H1 (cell line): ENCODE measurements around the gene RBM17. TPM values are rescaled to one million over a fixed set of nuclear protein-coding genes. Genes with fewer than 3 reads are reported as not detected.

Experiments used
- CEBPB ChIP-seq: IDR thresholded peaks from 2 replicates; pipeline ENCODE4 v1.6.1; 2012; ENCODE audit warnings: low read depth, low read length
- EZH2 ChIP-seq: fragments of 200-600 bp; sonication (generic); IDR thresholded peaks from 2 replicates; pipeline ENCODE4 v1.7.1; 2012; ENCODE audit warnings: low read depth, mild to moderate bottlenecking, moderate library complexity, low read length, inconsistent platforms; ENCODE audit not compliant: severe bottlenecking
- POLR2AphosphoS5 ChIP-seq: IDR thresholded peaks from 2 replicates; pipeline ENCODE4 v1.6.1; 2011; ENCODE audit warnings: low read depth, low read length
- RBBP5 ChIP-seq: IDR thresholded peaks from 2 replicates; pipeline ENCODE4 v1.7.1; 2012; ENCODE audit warnings: low read depth, mild to moderate bottlenecking, inconsistent platforms, low read length, moderate library complexity, borderline replicate concordance
- RFX5 ChIP-seq: IDR thresholded peaks from 2 replicates; pipeline ENCODE4 v1.6.1; 2011; ENCODE audit warnings: low read depth, low read length, improper control_type of control experiment, borderline replicate concordance
- SIX5 ChIP-seq: IDR thresholded peaks from 2 replicates; pipeline ENCODE4 v1.6.1; 2011; ENCODE audit warnings: mild to moderate bottlenecking, low read depth, low read length
- SRF ChIP-seq: IDR thresholded peaks from 2 replicates; pipeline ENCODE4 v1.6.1; 2011; ENCODE audit warnings: mild to moderate bottlenecking, low read depth, low read length, moderate library complexity
- polyA plus RNA-seq, 7 experiments: library from polyadenylated mRNA; depleted of rRNA in 3 of 7; stranded (reverse) in 5 of 7; unstranded in 2 of 7; fragments of >200 nt in 5 of 7; fragments of 200-250 nt in 2 of 7; gene quantifications; 1 replicate in 5 of 7; 2 replicates in 1 of 7; 4 replicates in 1 of 7; pipeline versions ENCODE4 v1.2.1 to v1.2.3, GENCODE V29; 2011 to 2013; ENCODE audit warnings: missing spikeins in 2 of 7, mixed read lengths in 2 of 7
- total RNA-seq: library from RNA; stranded (reverse); fragmentation: NEBNext Ultra II Directional; extraction: Animal tissue kit (Norgen Biotek cat#: 25700); gene quantifications from 2 replicates; pipeline ENCODE4 v1.2.1, GENCODE V29; 2021

RBM17 gene
- total and polyA plus RNA-seq, 2 of the 8 experiments (the other 6 are each of a cell fraction or from before 2014, with no cell fraction given) = 15.7 to 128 TPM

DNA sequence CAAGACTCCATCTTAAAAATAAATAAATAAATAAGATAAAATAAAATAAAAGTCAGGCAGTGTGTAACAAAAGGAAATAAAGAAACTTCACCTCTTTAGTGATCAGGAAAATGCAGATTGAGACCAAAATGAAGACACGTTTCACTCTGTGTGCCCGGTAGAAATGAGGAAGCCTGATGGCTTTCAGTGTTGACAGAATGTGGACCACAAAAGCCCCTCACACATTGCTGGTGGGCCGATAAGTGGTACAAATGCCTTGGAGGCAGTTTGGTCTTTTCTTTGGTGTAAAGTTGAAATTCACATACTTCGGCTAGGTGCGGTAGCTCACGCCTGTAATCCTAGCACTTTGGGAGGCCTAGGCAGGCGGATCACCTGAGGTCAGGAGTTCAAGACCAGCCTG lies 69.4 kb downstream of the RBM17 start (continued):
- TF ChIP-seq EZH2 (no peak), RFX5 (no peak), SIX5 (no peak), RBBP5 (no peak), CEBPB (no peak), POLR2AphosphoS5 (no peak), SRF (no peak)
